Breast epithelium (tissue), 4 donors: ENCODE data around the gene IPO9. TPM values are rescaled to one million over a fixed set of nuclear protein-coding genes. Genes with fewer than 3 reads are reported as not detected.

Experiments
- DNase-seq, 2 donors: peaks; one replicate each; pipeline ENCODE4 v3.0.0-alpha.2; 2019; ENCODE audit warnings: low spot score in 2 of 2
- H3K27ac ChIP-seq, 2 donors: fragments of 200-600 bp; sonication (generic) in 1 of 2; one replicate each; pipeline ENCODE4 v1.5.1; 2016 to 2019; ENCODE audit warnings: mild to moderate bottlenecking in 1 of 2
- H3K27me3 ChIP-seq, 2 donors: fragments of 200-600 bp; sonication (generic) in 1 of 2; one replicate each; pipeline versions ENCODE4 v1.5.1 to v1.6.0; 2017 to 2019; ENCODE audit warnings: control low read depth in 1 of 2, mild to moderate bottlenecking in 1 of 2
- H3K36me3 ChIP-seq: fragments of 200-600 bp; one replicate; pipeline ENCODE4 v1.5.1; 2019
- H3K4me1 ChIP-seq, 2 donors: fragments of 200-600 bp; sonication (generic); one replicate each; pipeline ENCODE4 v1.5.1; 2016 to 2019; ENCODE audit warnings: control low read depth in 1 of 2
- H3K4me3 ChIP-seq, 3 donors: fragments of 200-600 bp; sonication (generic); 1 replicate in 2 of 3; 2 replicates in 1 of 3; pipeline ENCODE4 v1.5.1; 2016 to 2019; ENCODE audit warnings: mild to moderate bottlenecking in 3 of 3, moderate library complexity in 2 of 3
- H3K9me3 ChIP-seq, 2 donors: fragments of 200-600 bp; sonication (generic) in 1 of 2; one replicate each; pipeline ENCODE4 v1.5.1; 2016 to 2019; ENCODE audit warnings: control low read depth in 1 of 2
- CTCF ChIP-seq, 3 donors: fragments of 450-650 bp; IDR thresholded peaks; one replicate each; pipeline ENCODE4 v1.5.1; 2016 to 2017; ENCODE audit warnings: antibody characterized with exemption in 3 of 3, mild to moderate bottlenecking in 3 of 3, moderate library complexity in 3 of 3
- POLR2A ChIP-seq: fragments of 450-650 bp; IDR thresholded peaks from one replicate; pipeline ENCODE4 v1.6.1; 2016; ENCODE audit warnings: antibody characterized with exemption, mild to moderate bottlenecking, moderate library complexity
- POLR2AphosphoS5 ChIP-seq, 3 donors: sonication (generic); formaldehyde crosslinking; IDR thresholded peaks; one replicate each; pipeline ENCODE4 v1.6.1; 2017; ENCODE audit warnings: antibody characterized with exemption in 3 of 3
- intact Hi-C: fragments of 100-400 bp; cut with DNase I; formaldehyde crosslinking; loops from one replicate; pipeline ENCODE4 v1.15.1; 2023; ENCODE audit warnings: low total_unique reads
- total RNA-seq, 3 donors: library from RNA; depleted of rRNA; stranded (reverse); fragments of >200 nt; gene quantifications; one replicate each; pipeline ENCODE4 v1.1.0, GENCODE V29; 2016

Gene IPO9
- total RNA-seq, 3 donors from 2014 or later = 15.2 to 21.3 (median 18.1) TPM

GRCh38 chr1:201793306-201793925 lies 35.5 kb upstream of the IPO9 start:
- intact Hi-C loops = loop anchor here (5.0 kb wide), 1 partner anchor 236 kb away; no protein-coding TSS in a partner anchor
- H3K4me3 ChIP-seq = no peak overlapping the region
- no peak for DNase-seq
- H3K36me3 ChIP-seq = no peaks in the 10 kb centered on the region
- H3K27me3 ChIP-seq = no peaks in the 10 kb centered on the region
- no peaks in the 10 kb centered on the region for H3K9me3 ChIP-seq
- H3K4me1 ChIP-seq = no peaks in the 10 kb centered on the region
- TF ChIP-seq POLR2A (no peak), POLR2AphosphoS5 (IDR thresholded peaks at IDR 0.05) (no peak), CTCF (IDR thresholded peaks at IDR 0.05) (no peak)
- no peak overlapping the region for H3K27ac ChIP-seq

- Histone ChIP-seq H3K27ac (no peak overlapping the region), H3K36me3 (no peaks in the 10 kb centered on the region)
- intact Hi-C loops = loop anchor here (5.0 kb wide), 1 partner anchor 258 kb away; the partner anchor contains the start of gene NAV1
These were observed 33.9 kb upstream of the IPO9 start for GRCh38 chr1:201795066-201795465.

GRCh38 chr1:201800246-201800645 lies 28.7 kb upstream of the IPO9 start:
- intact Hi-C loops = no loop called here
- H3K4me1 ChIP-seq = no peaks in the 10 kb centered on the region
- TF ChIP-seq POLR2A (no peak), POLR2AphosphoS5 (IDR thresholded peaks at IDR 0.05) (no peak), CTCF (IDR thresholded peaks at IDR 0.05) (no peak)
- no peak overlapping the region for H3K4me3 ChIP-seq
- H3K27ac ChIP-seq = no peak overlapping the region
- H3K9me3 ChIP-seq = no peaks in the 10 kb centered on the region
- no peaks in the 10 kb centered on the region for H3K36me3 ChIP-seq
- DNase-seq = no peak
- H3K27me3 ChIP-seq = no peaks in the 10 kb centered on the region

More at GRCh38 chr1:201795066-201795465, 33.9 kb upstream of the IPO9 start:
- no peak for DNase-seq
- TF ChIP-seq POLR2A (no peak), POLR2AphosphoS5 (IDR thresholded peaks at IDR 0.05) (no peak), CTCF (IDR thresholded peaks at IDR 0.05) (no peak)
- Histone ChIP-seq H3K27me3 (no peaks in the 10 kb centered on the region), H3K9me3 (no peaks in the 10 kb centered on the region), H3K4me1 (no peaks in the 10 kb centered on the region), H3K4me3 (no peak overlapping the region)

- Histone ChIP-seq H3K27me3 (no peaks in the 10 kb centered on the region), H3K4me3 (no peak overlapping the region), H3K36me3 (peaks cover 7% of the 10 kb centered on the region), H3K4me1 (no peaks in the 10 kb centered on the region), H3K9me3 (no peaks in the 10 kb centered on the region), H3K27ac (no peak overlapping the region)
- no peak for TF ChIP-seq CTCF (IDR thresholded peaks at IDR 0.05)
- no peak for TF ChIP-seq POLR2AphosphoS5 (IDR thresholded peaks at IDR 0.05)
- no peak for TF ChIP-seq POLR2A
- intact Hi-C loops = no loop called here
- no peak for DNase-seq
These were observed 22.2 kb upstream of the IPO9 start for GRCh38 chr1:201806801-201807200.

- no peaks in the 10 kb centered on the region for H3K9me3 ChIP-seq
- intact Hi-C loops = no loop called here
- H3K4me3 ChIP-seq = no peak overlapping the region
- H3K36me3 ChIP-seq = peaks cover 7% of the 10 kb centered on the region
- TF ChIP-seq POLR2A (no peak), CTCF (IDR thresholded peaks at IDR 0.05) (no peak), POLR2AphosphoS5 (IDR thresholded peaks at IDR 0.05) (no peak)
- DNase-seq = no peak
- H3K27me3 ChIP-seq = no peaks in the 10 kb centered on the region
- no peak overlapping the region for H3K27ac ChIP-seq
- no peaks in the 10 kb centered on the region for H3K4me1 ChIP-seq
These were observed 20.9 kb upstream of the IPO9 start for GRCh38 chr1:201807958-201808632.
